Activated T-cell treated with anti-CD3 and anti-CD28 coated beads for 24 hours (primary cell): ENCODE data around the gene TMEM176B.
"Not testable (repeated sequence)": the region's sequence is repeated elsewhere in the genome, so short reads cannot be mapped to it uniquely, and the experiment has no call there.

Experiments used
- DNase-seq: peaks from one replicate; pipeline ENCODE4 v3.0.0-alpha.2; 2020; ENCODE audit warnings: low read depth

TMEM176B gene

GRCh38 chr7:150823043-150823442 is 22.9 kb upstream of the TMEM176B start:
- DNase-seq, result no peak

GRCh38 chr7:150820578-150821198 is 20.5 kb upstream of the TMEM176B start:
- no peak for DNase-seq

GRCh38 chr7:150820148-150820547 is 20.0 kb upstream of the TMEM176B start:
- DNase-seq, result no peak

- DNase-seq, result no peak
These were observed 18.8 kb upstream of the TMEM176B start for GRCh38 chr7:150818971-150819370.

- no peak for DNase-seq
These were observed 14.3 kb upstream of the TMEM176B start for GRCh38 chr7:150814328-150815001.

GRCh38 chr7:150807616-150808438 is 7.7 kb upstream of the TMEM176B start:
- not testable (repeated sequence) for DNase-seq

GRCh38 chr7:150806863-150807262 is 6.7 kb upstream of the TMEM176B start:
- DNase-seq, result no peak

- DNase-seq, result no peak
These were observed 6.3 kb upstream of the TMEM176B start for GRCh38 chr7:150806454-150806853.

- no peak for DNase-seq
These were observed 5.7 kb upstream of the TMEM176B start for GRCh38 chr7:150805864-150806263.

- no peak for DNase-seq
These were observed 4.6 kb upstream of the TMEM176B start for GRCh38 chr7:150804802-150805201.

GRCh38 chr7:150803161-150803860 is 3.1 kb upstream of the TMEM176B start:
- no peak for DNase-seq

GRCh38 chr7:150801946-150802771 is 2.0 kb upstream of the TMEM176B start:
- no peak for DNase-seq

GRCh38 chr7:150801242-150801945 is 1.2 kb upstream of the TMEM176B start:
- DNase-seq, result no peak

GRCh38 chr7:150800581-150801241 is 547 bp upstream of the TMEM176B start, which contains the start of gene TMEM176A:
Gene TMEM176A, plus strand, starts transcription at chr7:150800769. Its CDS starts 782 bp downstream, at chr7:150801551.
- no peak for DNase-seq

GRCh38 chr7:150799156-150799555 is 1.0 kb downstream of the TMEM176B start:
- no peak for DNase-seq

- DNase-seq, result no peak
These were observed 2.5 kb downstream of the TMEM176B start for GRCh38 chr7:150797661-150798060.

- DNase-seq, result no peak
These were observed 6.5 kb downstream of the TMEM176B start for GRCh38 chr7:150793569-150794238.

GRCh38 chr7:150791746-150792452 is 8.3 kb downstream of the TMEM176B start:
- DNase-seq, result no peak

GRCh38 chr7:150791304-150791703 is 8.9 kb downstream of the TMEM176B start:
- DNase-seq, result no peak
